GM21390 (cell line): ENCODE data around the gene TMF1.

Experiments
- ATAC-seq: cut with Tn5 transposase; IDR thresholded peaks from one replicate; pipeline ENCODE4 v1.9.1; 2021; ENCODE audit not compliant: unreplicated experiment

The TMF1 gene

GRCh38 chr3:69014022-69014580, 38.0 kb downstream of the TMF1 start:
- ATAC-seq = no peak

- ATAC-seq = peak; percentile 82
Measured at GRCh38 chr3:69013253-69014021, 38.7 kb downstream of the TMF1 start, which contains the start of gene EOGT. EOGT (minus strand) TSS chr3:69013684; CDS start chr3:69009846, 3,838 bp downstream.

GRCh38 chr3:69012800-69013252, 39.3 kb downstream of the TMF1 start:
- ATAC-seq = peak; percentile 38

- no peak for ATAC-seq
Measured at GRCh38 chr3:69012100-69012799, 39.9 kb downstream of the TMF1 start.

GRCh38 chr3:69011096-69011730, 40.9 kb downstream of the TMF1 start:
- no peak for ATAC-seq

GRCh38 chr3:69009559-69010410, 42.3 kb downstream of the TMF1 start:
- ATAC-seq = no peak

- no peak for ATAC-seq
Measured at GRCh38 chr3:69008980-69009379, 43.2 kb downstream of the TMF1 start.

GRCh38 chr3:69005791-69006482, 46.2 kb downstream of the TMF1 start:
- no peak for ATAC-seq

- no peak for ATAC-seq
Measured at GRCh38 chr3:69005071-69005790, 46.9 kb downstream of the TMF1 start.

GRCh38 chr3:69004138-69004537, 48.0 kb downstream of the TMF1 start:
- ATAC-seq = no peak

- ATAC-seq = no peak
Measured at GRCh38 chr3:68999605-69000004, 52.5 kb downstream of the TMF1 start.

GRCh38 chr3:68999158-68999557, 53.0 kb downstream of the TMF1 start:
- no peak for ATAC-seq

- no peak for ATAC-seq
Measured at GRCh38 chr3:68997887-68998286, 54.2 kb downstream of the TMF1 start.

GRCh38 chr3:68996356-68996995, 55.7 kb downstream of the TMF1 start:
- ATAC-seq = no peak

- ATAC-seq = no peak
Measured at GRCh38 chr3:68988740-68989139, 63.4 kb downstream of the TMF1 start.

GRCh38 chr3:68987322-68987721, 64.8 kb downstream of the TMF1 start:
- no peak for ATAC-seq

- no peak for ATAC-seq
Measured at GRCh38 chr3:68986496-68987208, 65.5 kb downstream of the TMF1 start.

GRCh38 chr3:68985146-68985790, 66.9 kb downstream of the TMF1 start:
- ATAC-seq = no peak
